GM23338 (cell line): ENCODE data around the gene NEO1. TPM values are rescaled to one million over a fixed set of nuclear protein-coding genes. Genes with fewer than 3 reads are reported as not detected.

Source experiments
- ATAC-seq: fragments of 200-7000 bp; cut with Tn5 transposase; 3 replicates; pipeline ENCODE4 v1.9.1; 2020
- DNase-seq: peaks from one replicate; pipeline ENCODE4 v3.0.0-alpha.2; 2015; ENCODE audit warnings: low spot score
- H2AFZ ChIP-seq: fragments of 200-600 bp; sonication (generic); 2 replicates; pipeline ENCODE4 v1.8.0; 2016; ENCODE audit warnings: antibody characterized with exemption, mild to moderate bottlenecking, moderate library complexity
- H3F3A ChIP-seq: fragments of 200-600 bp; sonication (generic); replicated peaks from 2 replicates; pipeline ENCODE4 v1.8.0; 2017; ENCODE audit warnings: antibody characterized with exemption, mixed run types, low read depth
- H3K27ac ChIP-seq: fragments of 200-600 bp; sonication (generic); 2 replicates; pipeline ENCODE4 v1.6.1; 2016; ENCODE audit warnings: low read depth
- H3K27me3 ChIP-seq: fragments of 200-600 bp; sonication (generic); 2 replicates; pipeline ENCODE4 v1.8.0; 2016; ENCODE audit warnings: mild to moderate bottlenecking, mixed run types, moderate library complexity; ENCODE audit not compliant: insufficient read depth
- H3K36me3 ChIP-seq: fragments of 200-600 bp; sonication (generic); 2 replicates; pipeline ENCODE4 v1.8.0; 2016; ENCODE audit warnings: mild to moderate bottlenecking; ENCODE audit not compliant: insufficient read depth
- H3K4me1 ChIP-seq: fragments of 200-600 bp; sonication (generic); 2 replicates; pipeline ENCODE4 v1.8.0; 2016; ENCODE audit warnings: mild to moderate bottlenecking, moderate library complexity; ENCODE audit not compliant: insufficient read depth
- H3K4me2 ChIP-seq: fragments of 200-600 bp; sonication (generic); 2 replicates; pipeline ENCODE4 v1.7.1; 2017; ENCODE audit warnings: mixed run types
- H3K4me3 ChIP-seq: fragments of 200-600 bp; sonication (generic); 2 replicates; pipeline ENCODE4 v1.6.1; 2016; ENCODE audit warnings: mixed run types
- H3K79me2 ChIP-seq: fragments of 200-600 bp; sonication (generic); replicated peaks from 2 replicates; pipeline ENCODE4 v1.8.0; 2017; ENCODE audit warnings: mild to moderate bottlenecking; ENCODE audit not compliant: insufficient read depth
- H3K9me2 ChIP-seq: fragments of 200-600 bp; sonication (generic); 2 replicates; pipeline ENCODE4 v1.8.0; 2017; ENCODE audit not compliant: insufficient read depth
- H4K20me1 ChIP-seq: fragments of 200-600 bp; sonication (generic); replicated peaks from 2 replicates; pipeline ENCODE4 v1.8.0; 2017; ENCODE audit warnings: mild to moderate bottlenecking; ENCODE audit not compliant: insufficient read depth
- H3K27ac Mint-ChIP-seq: 2 replicates; pipeline ENCODE4 v1.8.0; 2020; ENCODE audit warnings: inconsistent platforms, mild to moderate bottlenecking, moderate library complexity, mixed read lengths
- H3K27me3 Mint-ChIP-seq: 3 replicates; pipeline ENCODE4 v1.8.0; 2022; ENCODE audit warnings: low read depth, mild to moderate bottlenecking, moderate library complexity, mixed read lengths, inconsistent platforms; ENCODE audit not compliant: insufficient read depth, poor library complexity
- H3K36me3 Mint-ChIP-seq: 3 replicates; pipeline ENCODE4 v1.8.0; 2021; ENCODE audit warnings: low read depth, mild to moderate bottlenecking, inconsistent platforms, moderate library complexity, mixed read lengths
- H3K4me1 Mint-ChIP-seq: 3 replicates; pipeline ENCODE4 v1.8.0; 2020; ENCODE audit warnings: mild to moderate bottlenecking, inconsistent platforms, mixed read lengths
- H3K4me3 Mint-ChIP-seq: 3 replicates; pipeline ENCODE4 v1.8.0; 2021; ENCODE audit warnings: moderate library complexity, mild to moderate bottlenecking, inconsistent platforms, mixed read lengths
- H3K9me3 Mint-ChIP-seq: 3 replicates; pipeline ENCODE4 v1.8.0; 2020; ENCODE audit warnings: moderate library complexity, mild to moderate bottlenecking, inconsistent platforms, mixed read lengths
- CTCF ChIP-seq, 2 experiments: fragments of 200-600 bp in 1 of 2; sonication (generic) in 1 of 2; conservative IDR thresholded peaks; 2 replicates each; pipeline versions ENCODE4 v1.5.1 to v1.6.1; 2016 to 2017; ENCODE audit warnings: antibody characterized with exemption in 2 of 2, low read depth in 2 of 2, mild to moderate bottlenecking in 2 of 2, moderate library complexity in 1 of 2
- NANOG ChIP-seq: IDR thresholded peaks from 2 replicates; pipeline ENCODE4 v1.6.1; 2016; ENCODE audit warnings: antibody characterized with exemption, borderline replicate concordance
- REST ChIP-seq: IDR thresholded peaks from one replicate; pipeline ENCODE4 v1.6.1; 2018; ENCODE audit warnings: antibody characterized with exemption; ENCODE audit not compliant: unreplicated experiment
- ZNF114 ChIP-seq: fragments of 250-450 bp; sonication (Bioruptor Pico); IDR thresholded peaks from 2 replicates; pipeline ENCODE4 v1.5.0; 2020; ENCODE audit warnings: mild to moderate bottlenecking, moderate library complexity
- ZNF331 ChIP-seq: fragments of 250-450 bp; sonication (Bioruptor Pico); IDR thresholded peaks from 2 replicates; pipeline ENCODE4 v1.5.0; 2020; ENCODE audit warnings: low read depth, mild to moderate bottlenecking, moderate library complexity
- polyA plus RNA-seq: library from polyadenylated mRNA; unstranded; fragments of >200 nt; fragmentation: Nextera tagmentation; extraction: Ambion mirVana; gene quantifications from 2 replicates; pipeline ENCODE4 v1.2.1, GENCODE V29; 2016
- total RNA-seq: library from RNA; depleted of rRNA; stranded (reverse); fragments of >200 nt; shearing (Covaris generic); gene quantifications from 2 replicates; pipeline ENCODE4 v1.2.3, GENCODE V29; 2014

The NEO1 gene
- total and polyA plus RNA-seq, 2 experiments from 2014 or later, result 8.4 to 45.8 TPM

GRCh38 chr15:73072894-73073293 lies 20.6 kb downstream of the NEO1 start (continued):
- no peak for TF ChIP-seq REST

GRCh38 chr15:73074241-73074640 lies 22.0 kb downstream of the NEO1 start:
- Histone ChIP-seq H3K9me2 (no peaks in the 10 kb centered on the region), H3K4me2 (no peak overlapping the region), H3K4me1 (no peaks in the 10 kb centered on the region), H3K27ac (no peak overlapping the region), H3K27me3 (no peaks in the 10 kb centered on the region), H4K20me1 (peaks cover 16% of the 10 kb centered on the region), H3F3A (no peaks in the 10 kb centered on the region), H2AFZ (no peak overlapping the region), H3K4me3 (no peak overlapping the region), H3K36me3 (no peaks in the 10 kb centered on the region), H3K79me2 (peaks cover 93% of the 10 kb centered on the region)
- Mint-ChIP-seq H3K27me3 (no peaks in the 10 kb centered on the region), H3K36me3 (no peaks in the 10 kb centered on the region), H3K27ac (no peak overlapping the region), H3K4me1 (peaks cover 8% of the 10 kb centered on the region; the same call in 2 of the 3 replicates), H3K9me3 (no peaks in the 10 kb centered on the region), H3K4me3 (no peak overlapping the region)
- TF ChIP-seq REST (no peak), CTCF (conservative IDR thresholded peaks at IDR 0.05; ENCODE audit: low read depth in 2 of 2) (no peak), ZNF114 (CRISPR knock-in tag) (no peak), ZNF331 (no peak), NANOG (no peak)
- no peak for ATAC-seq
- no peak for DNase-seq
